GM23338 (cell line): ENCODE measurements around the gene DENND1B. TPM values are rescaled to one million over a fixed set of nuclear protein-coding genes. Genes with fewer than 3 reads are reported as not detected.

Source experiments
- ATAC-seq: fragments of 200-7000 bp; cut with Tn5 transposase; 3 replicates; pipeline ENCODE4 v1.9.1; 2020
- DNase-seq: peaks from one replicate; pipeline ENCODE4 v3.0.0-alpha.2; 2015; ENCODE audit warnings: low spot score
- H2AFZ ChIP-seq: fragments of 200-600 bp; sonication (generic); 2 replicates; pipeline ENCODE4 v1.8.0; 2016; ENCODE audit warnings: antibody characterized with exemption, mild to moderate bottlenecking, moderate library complexity
- H3F3A ChIP-seq: fragments of 200-600 bp; sonication (generic); replicated peaks from 2 replicates; pipeline ENCODE4 v1.8.0; 2017; ENCODE audit warnings: antibody characterized with exemption, mixed run types, low read depth
- H3K27ac ChIP-seq: fragments of 200-600 bp; sonication (generic); 2 replicates; pipeline ENCODE4 v1.6.1; 2016; ENCODE audit warnings: low read depth
- H3K27me3 ChIP-seq: fragments of 200-600 bp; sonication (generic); 2 replicates; pipeline ENCODE4 v1.8.0; 2016; ENCODE audit warnings: mild to moderate bottlenecking, mixed run types, moderate library complexity; ENCODE audit not compliant: insufficient read depth
- H3K36me3 ChIP-seq: fragments of 200-600 bp; sonication (generic); 2 replicates; pipeline ENCODE4 v1.8.0; 2016; ENCODE audit warnings: mild to moderate bottlenecking; ENCODE audit not compliant: insufficient read depth
- H3K4me1 ChIP-seq: fragments of 200-600 bp; sonication (generic); 2 replicates; pipeline ENCODE4 v1.8.0; 2016; ENCODE audit warnings: mild to moderate bottlenecking, moderate library complexity; ENCODE audit not compliant: insufficient read depth
- H3K4me2 ChIP-seq: fragments of 200-600 bp; sonication (generic); 2 replicates; pipeline ENCODE4 v1.7.1; 2017; ENCODE audit warnings: mixed run types
- H3K4me3 ChIP-seq: fragments of 200-600 bp; sonication (generic); 2 replicates; pipeline ENCODE4 v1.6.1; 2016; ENCODE audit warnings: mixed run types
- H3K79me2 ChIP-seq: fragments of 200-600 bp; sonication (generic); replicated peaks from 2 replicates; pipeline ENCODE4 v1.8.0; 2017; ENCODE audit warnings: mild to moderate bottlenecking; ENCODE audit not compliant: insufficient read depth
- H3K9me2 ChIP-seq: fragments of 200-600 bp; sonication (generic); 2 replicates; pipeline ENCODE4 v1.8.0; 2017; ENCODE audit not compliant: insufficient read depth
- H4K20me1 ChIP-seq: fragments of 200-600 bp; sonication (generic); replicated peaks from 2 replicates; pipeline ENCODE4 v1.8.0; 2017; ENCODE audit warnings: mild to moderate bottlenecking; ENCODE audit not compliant: insufficient read depth
- H3K27ac Mint-ChIP-seq: 2 replicates; pipeline ENCODE4 v1.8.0; 2020; ENCODE audit warnings: inconsistent platforms, mild to moderate bottlenecking, moderate library complexity, mixed read lengths
- H3K27me3 Mint-ChIP-seq: 3 replicates; pipeline ENCODE4 v1.8.0; 2022; ENCODE audit warnings: low read depth, mild to moderate bottlenecking, moderate library complexity, mixed read lengths, inconsistent platforms; ENCODE audit not compliant: insufficient read depth, poor library complexity
- H3K36me3 Mint-ChIP-seq: 3 replicates; pipeline ENCODE4 v1.8.0; 2021; ENCODE audit warnings: low read depth, mild to moderate bottlenecking, inconsistent platforms, moderate library complexity, mixed read lengths
- H3K4me1 Mint-ChIP-seq: 3 replicates; pipeline ENCODE4 v1.8.0; 2020; ENCODE audit warnings: mild to moderate bottlenecking, inconsistent platforms, mixed read lengths
- H3K4me3 Mint-ChIP-seq: 3 replicates; pipeline ENCODE4 v1.8.0; 2021; ENCODE audit warnings: moderate library complexity, mild to moderate bottlenecking, inconsistent platforms, mixed read lengths
- H3K9me3 Mint-ChIP-seq: 3 replicates; pipeline ENCODE4 v1.8.0; 2020; ENCODE audit warnings: moderate library complexity, mild to moderate bottlenecking, inconsistent platforms, mixed read lengths
- CREB1 ChIP-seq: fragments of 250-450 bp; sonication (Bioruptor Pico); IDR thresholded peaks from 2 replicates; pipeline ENCODE4 v1.5.0; 2020; ENCODE audit warnings: low read depth, mild to moderate bottlenecking, moderate library complexity
- EZH2 ChIP-seq: fragments of 200-600 bp; sonication (generic); IDR thresholded peaks from one replicate; pipeline ENCODE4 v1.8.0; 2017; ENCODE audit warnings: antibody characterized with exemption, mild to moderate bottlenecking, low read depth; ENCODE audit not compliant: unreplicated experiment
- JUNB ChIP-seq: IDR thresholded peaks from one replicate; pipeline ENCODE4 v1.6.1; 2016; ENCODE audit warnings: antibody characterized with exemption; ENCODE audit not compliant: unreplicated experiment
- POLR2AphosphoS5 ChIP-seq: IDR thresholded peaks from 2 replicates; pipeline ENCODE4 v1.6.1; 2016; ENCODE audit warnings: antibody characterized with exemption, low read depth
- STAT1 ChIP-seq: IDR thresholded peaks from one replicate; pipeline ENCODE4 v1.6.1; 2016; ENCODE audit warnings: antibody characterized with exemption; ENCODE audit not compliant: unreplicated experiment
- ZNF114 ChIP-seq: fragments of 250-450 bp; sonication (Bioruptor Pico); IDR thresholded peaks from 2 replicates; pipeline ENCODE4 v1.5.0; 2020; ENCODE audit warnings: mild to moderate bottlenecking, moderate library complexity
- polyA plus RNA-seq: library from polyadenylated mRNA; unstranded; fragments of >200 nt; fragmentation: Nextera tagmentation; extraction: Ambion mirVana; gene quantifications from 2 replicates; pipeline ENCODE4 v1.2.1, GENCODE V29; 2016
- total RNA-seq: library from RNA; depleted of rRNA; stranded (reverse); fragments of >200 nt; shearing (Covaris generic); gene quantifications from 2 replicates; pipeline ENCODE4 v1.2.3, GENCODE V29; 2014
- TF ChIP-seq, protein P1 (sequence below): IDR thresholded peaks from 2 replicates; pipeline ENCODE4 v1.6.1; 2016; ENCODE audit warnings: antibody characterized with exemption
- TF ChIP-seq, protein P2 (sequence below): fragments of 250-450 bp; sonication (Bioruptor Pico); IDR thresholded peaks from 2 replicates; pipeline ENCODE4 v1.5.0; 2020; ENCODE audit warnings: mild to moderate bottlenecking, moderate library complexity
- TF ChIP-seq, protein P3 (sequence below): IDR thresholded peaks from one replicate; pipeline ENCODE4 v1.6.1; 2018; ENCODE audit warnings: antibody characterized with exemption; ENCODE audit not compliant: unreplicated experiment

The DENND1B gene
- total and polyA plus RNA-seq, 2 experiments from 2014 or later: 4.3 to 5.2 TPM

DNA sequence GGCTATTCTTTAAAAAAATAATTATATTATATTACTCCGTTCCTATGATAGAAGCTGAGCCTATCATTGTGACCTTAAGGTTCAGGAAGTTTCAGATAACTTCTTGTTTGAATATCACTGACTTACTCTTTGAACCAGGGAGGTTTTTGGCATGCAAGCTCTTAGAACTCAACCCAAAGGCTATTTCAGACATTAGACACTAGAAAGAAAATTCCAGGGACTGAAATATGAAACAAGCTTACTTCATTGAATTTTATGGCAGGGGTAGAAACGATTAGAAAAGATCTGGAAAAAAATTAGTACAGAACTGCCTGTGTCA is 159.6 kb downstream of the DENND1B start:
- Histone ChIP-seq H3K4me2 (no peak overlapping the region), H3K4me1 (no peaks in the 10 kb centered on the region; the same call in 1 of the 2 replicates), H3F3A (no peaks in the 10 kb centered on the region), H3K27me3 (no peaks in the 10 kb centered on the region), H2AFZ (no peak overlapping the region), H3K36me3 (no peaks in the 10 kb centered on the region), H4K20me1 (no peaks in the 10 kb centered on the region), H3K9me2 (no peaks in the 10 kb centered on the region), H3K27ac (no peak overlapping the region), H3K4me3 (no peak overlapping the region), H3K79me2 (no peaks in the 10 kb centered on the region)
- TF ChIP-seq ZNF114 (no peak), STAT1 (no peak), JUNB (no peak), CREB1 (CRISPR knock-in tag) (no peak), POLR2AphosphoS5 (no peak), EZH2 (no peak)
- TF ChIP-seq, protein P1, sequence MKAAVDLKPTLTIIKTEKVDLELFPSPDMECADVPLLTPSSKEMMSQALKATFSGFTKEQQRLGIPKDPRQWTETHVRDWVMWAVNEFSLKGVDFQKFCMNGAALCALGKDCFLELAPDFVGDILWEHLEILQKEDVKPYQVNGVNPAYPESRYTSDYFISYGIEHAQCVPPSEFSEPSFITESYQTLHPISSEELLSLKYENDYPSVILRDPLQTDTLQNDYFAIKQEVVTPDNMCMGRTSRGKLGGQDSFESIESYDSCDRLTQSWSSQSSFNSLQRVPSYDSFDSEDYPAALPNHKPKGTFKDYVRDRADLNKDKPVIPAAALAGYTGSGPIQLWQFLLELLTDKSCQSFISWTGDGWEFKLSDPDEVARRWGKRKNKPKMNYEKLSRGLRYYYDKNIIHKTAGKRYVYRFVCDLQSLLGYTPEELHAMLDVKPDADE: no peak
- TF ChIP-seq, protein P2, sequence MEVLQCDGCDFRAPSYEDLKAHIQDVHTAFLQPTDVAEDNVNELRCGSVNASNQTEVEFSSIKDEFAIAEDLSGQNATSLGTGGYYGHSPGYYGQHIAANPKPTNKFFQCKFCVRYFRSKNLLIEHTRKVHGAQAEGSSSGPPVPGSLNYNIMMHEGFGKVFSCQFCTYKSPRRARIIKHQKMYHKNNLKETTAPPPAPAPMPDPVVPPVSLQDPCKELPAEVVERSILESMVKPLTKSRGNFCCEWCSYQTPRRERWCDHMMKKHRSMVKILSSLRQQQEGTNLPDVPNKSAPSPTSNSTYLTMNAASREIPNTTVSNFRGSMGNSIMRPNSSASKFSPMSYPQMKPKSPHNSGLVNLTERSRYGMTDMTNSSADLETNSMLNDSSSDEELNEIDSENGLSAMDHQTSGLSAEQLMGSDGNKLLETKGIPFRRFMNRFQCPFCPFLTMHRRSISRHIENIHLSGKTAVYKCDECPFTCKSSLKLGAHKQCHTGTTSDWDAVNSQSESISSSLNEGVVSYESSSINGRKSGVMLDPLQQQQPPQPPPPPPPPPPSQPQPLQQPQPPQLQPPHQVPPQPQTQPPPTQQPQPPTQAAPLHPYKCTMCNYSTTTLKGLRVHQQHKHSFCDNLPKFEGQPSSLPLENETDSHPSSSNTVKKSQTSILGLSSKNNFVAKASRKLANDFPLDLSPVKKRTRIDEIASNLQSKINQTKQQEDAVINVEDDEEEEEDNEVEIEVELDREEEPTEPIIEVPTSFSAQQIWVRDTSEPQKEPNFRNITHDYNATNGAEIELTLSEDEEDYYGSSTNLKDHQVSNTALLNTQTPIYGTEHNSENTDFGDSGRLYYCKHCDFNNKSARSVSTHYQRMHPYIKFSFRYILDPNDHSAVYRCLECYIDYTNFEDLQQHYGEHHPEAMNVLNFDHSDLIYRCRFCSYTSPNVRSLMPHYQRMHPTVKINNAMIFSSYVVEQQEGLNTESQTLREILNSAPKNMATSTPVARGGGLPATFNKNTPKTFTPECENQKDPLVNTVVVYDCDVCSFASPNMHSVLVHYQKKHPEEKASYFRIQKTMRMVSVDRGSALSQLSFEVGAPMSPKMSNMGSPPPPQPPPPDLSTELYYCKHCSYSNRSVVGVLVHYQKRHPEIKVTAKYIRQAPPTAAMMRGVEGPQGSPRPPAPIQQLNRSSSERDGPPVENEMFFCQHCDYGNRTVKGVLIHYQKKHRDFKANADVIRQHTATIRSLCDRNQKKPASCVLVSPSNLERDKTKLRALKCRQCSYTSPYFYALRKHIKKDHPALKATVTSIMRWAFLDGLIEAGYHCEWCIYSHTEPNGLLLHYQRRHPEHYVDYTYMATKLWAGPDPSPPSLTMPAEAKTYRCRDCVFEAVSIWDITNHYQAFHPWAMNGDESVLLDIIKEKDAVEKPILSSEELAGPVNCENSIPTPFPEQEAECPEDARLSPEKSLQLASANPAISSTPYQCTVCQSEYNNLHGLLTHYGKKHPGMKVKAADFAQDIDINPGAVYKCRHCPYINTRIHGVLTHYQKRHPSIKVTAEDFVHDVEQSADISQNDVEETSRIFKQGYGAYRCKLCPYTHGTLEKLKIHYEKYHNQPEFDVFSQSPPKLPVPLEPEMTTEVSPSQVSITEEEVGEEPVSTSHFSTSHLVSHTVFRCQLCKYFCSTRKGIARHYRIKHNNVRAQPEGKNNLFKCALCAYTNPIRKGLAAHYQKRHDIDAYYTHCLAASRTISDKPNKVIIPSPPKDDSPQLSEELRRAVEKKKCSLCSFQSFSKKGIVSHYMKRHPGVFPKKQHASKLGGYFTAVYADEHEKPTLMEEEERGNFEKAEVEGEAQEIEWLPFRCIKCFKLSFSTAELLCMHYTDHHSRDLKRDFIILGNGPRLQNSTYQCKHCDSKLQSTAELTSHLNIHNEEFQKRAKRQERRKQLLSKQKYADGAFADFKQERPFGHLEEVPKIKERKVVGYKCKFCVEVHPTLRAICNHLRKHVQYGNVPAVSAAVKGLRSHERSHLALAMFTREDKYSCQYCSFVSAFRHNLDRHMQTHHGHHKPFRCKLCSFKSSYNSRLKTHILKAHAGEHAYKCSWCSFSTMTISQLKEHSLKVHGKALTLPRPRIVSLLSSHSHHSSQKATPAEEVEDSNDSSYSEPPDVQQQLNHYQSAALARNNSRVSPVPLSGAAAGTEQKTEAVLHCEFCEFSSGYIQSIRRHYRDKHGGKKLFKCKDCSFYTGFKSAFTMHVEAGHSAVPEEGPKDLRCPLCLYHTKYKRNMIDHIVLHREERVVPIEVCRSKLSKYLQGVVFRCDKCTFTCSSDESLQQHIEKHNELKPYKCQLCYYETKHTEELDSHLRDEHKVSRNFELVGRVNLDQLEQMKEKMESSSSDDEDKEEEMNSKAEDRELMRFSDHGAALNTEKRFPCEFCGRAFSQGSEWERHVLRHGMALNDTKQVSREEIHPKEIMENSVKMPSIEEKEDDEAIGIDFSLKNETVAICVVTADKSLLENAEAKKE: no peak
- TF ChIP-seq, protein P3, sequence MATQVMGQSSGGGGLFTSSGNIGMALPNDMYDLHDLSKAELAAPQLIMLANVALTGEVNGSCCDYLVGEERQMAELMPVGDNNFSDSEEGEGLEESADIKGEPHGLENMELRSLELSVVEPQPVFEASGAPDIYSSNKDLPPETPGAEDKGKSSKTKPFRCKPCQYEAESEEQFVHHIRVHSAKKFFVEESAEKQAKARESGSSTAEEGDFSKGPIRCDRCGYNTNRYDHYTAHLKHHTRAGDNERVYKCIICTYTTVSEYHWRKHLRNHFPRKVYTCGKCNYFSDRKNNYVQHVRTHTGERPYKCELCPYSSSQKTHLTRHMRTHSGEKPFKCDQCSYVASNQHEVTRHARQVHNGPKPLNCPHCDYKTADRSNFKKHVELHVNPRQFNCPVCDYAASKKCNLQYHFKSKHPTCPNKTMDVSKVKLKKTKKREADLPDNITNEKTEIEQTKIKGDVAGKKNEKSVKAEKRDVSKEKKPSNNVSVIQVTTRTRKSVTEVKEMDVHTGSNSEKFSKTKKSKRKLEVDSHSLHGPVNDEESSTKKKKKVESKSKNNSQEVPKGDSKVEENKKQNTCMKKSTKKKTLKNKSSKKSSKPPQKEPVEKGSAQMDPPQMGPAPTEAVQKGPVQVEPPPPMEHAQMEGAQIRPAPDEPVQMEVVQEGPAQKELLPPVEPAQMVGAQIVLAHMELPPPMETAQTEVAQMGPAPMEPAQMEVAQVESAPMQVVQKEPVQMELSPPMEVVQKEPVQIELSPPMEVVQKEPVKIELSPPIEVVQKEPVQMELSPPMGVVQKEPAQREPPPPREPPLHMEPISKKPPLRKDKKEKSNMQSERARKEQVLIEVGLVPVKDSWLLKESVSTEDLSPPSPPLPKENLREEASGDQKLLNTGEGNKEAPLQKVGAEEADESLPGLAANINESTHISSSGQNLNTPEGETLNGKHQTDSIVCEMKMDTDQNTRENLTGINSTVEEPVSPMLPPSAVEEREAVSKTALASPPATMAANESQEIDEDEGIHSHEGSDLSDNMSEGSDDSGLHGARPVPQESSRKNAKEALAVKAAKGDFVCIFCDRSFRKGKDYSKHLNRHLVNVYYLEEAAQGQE: no peak
- no peaks in the 10 kb centered on the region for H3K27me3 Mint-ChIP-seq
- H3K4me3 Mint-ChIP-seq: no peak overlapping the region
- H3K27ac Mint-ChIP-seq: no peak overlapping the region
- peaks cover 13% of the 10 kb centered on the region; the same call in 2 of the 3 replicates for H3K4me1 Mint-ChIP-seq
- H3K9me3 Mint-ChIP-seq: no peaks in the 10 kb centered on the region
- no peak for ATAC-seq
- no peaks in the 10 kb centered on the region for H3K36me3 Mint-ChIP-seq
- no peak for DNase-seq
